Right kidney (tissue), 1 donor: ENCODE measurements around the gene LAIR1.
"Not testable (repeated sequence)": the region's sequence is repeated elsewhere in the genome, so short reads cannot be mapped to it uniquely, and the experiment has no call there.

ENCODE experiments used
- DNase-seq: peaks from one replicate; pipeline ENCODE4 v3.0.0-alpha.2; 2016

The LAIR1 gene

DNA sequence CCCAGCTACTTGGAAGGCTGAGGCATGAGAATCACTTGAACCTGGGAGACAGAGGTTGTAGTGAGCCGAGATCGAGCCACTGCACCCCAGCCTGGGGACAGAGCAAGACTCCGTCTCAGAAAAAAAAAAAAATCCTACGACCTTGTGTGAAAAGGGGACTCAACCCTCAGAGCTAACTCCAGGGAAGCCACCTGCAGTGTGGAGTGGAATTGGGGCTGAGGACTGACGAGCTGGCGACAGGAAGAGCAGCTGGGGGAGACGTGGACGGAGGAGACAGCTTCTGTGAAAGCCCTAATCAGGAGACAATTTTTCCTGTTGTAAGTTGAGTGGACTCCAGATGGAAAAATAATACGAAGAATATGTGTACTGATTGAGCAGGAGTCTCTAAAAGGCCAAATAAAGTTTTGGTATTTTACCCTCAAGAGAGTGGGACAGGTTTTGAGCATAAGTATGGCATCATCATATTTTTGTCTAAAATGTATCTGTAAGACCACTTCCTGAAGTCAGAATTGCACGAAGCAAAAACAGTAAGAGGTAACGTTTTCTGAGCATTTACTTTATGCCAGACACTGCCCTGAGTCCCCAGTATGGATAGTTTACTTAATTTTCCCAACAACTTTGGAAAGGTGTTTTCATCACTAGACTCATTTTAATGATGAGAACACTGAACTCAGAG is 12.0 kb upstream of the LAIR1 start:
- no peak for DNase-seq

- DNase-seq = not testable (repeated sequence)
Observed at GRCh38 chr19:54375181-54375938, 10.6 kb upstream of the LAIR1 start.

- no peak for DNase-seq
Observed at GRCh38 chr19:54373781-54374631, 9.3 kb upstream of the LAIR1 start.

GRCh38 chr19:54371453-54371852 is 6.7 kb upstream of the LAIR1 start:
- DNase-seq = not testable (repeated sequence)

- not testable (repeated sequence) for DNase-seq
Observed at GRCh38 chr19:54370434-54370796, 5.7 kb upstream of the LAIR1 start.

- not testable (repeated sequence) for DNase-seq
Observed at GRCh38 chr19:54369688-54370433, 5.1 kb upstream of the LAIR1 start.

GRCh38 chr19:54369082-54369687 is 4.5 kb upstream of the LAIR1 start:
- no peak for DNase-seq

DNA sequence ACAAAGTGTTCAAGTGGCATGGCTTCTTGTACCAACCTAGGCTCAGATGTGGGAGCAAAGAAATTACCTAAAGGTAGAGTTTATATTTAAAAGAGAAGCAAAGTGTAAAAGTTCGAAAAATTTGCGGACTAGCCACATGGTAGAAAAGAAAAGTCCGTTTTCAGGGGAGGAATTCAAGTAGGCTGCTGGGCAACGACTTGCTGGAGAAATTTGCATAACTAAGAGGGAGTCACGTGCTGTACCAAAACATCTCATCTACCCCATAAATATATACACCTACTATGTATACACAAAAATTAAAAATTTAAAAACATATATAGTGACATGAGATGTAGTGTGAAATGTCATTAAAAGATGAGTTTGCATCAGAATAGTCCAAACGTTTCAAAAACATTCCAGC is 2.1 kb upstream of the LAIR1 start:
- DNase-seq = no peak

GRCh38 chr19:54365798-54366197 is 1.1 kb upstream of the LAIR1 start:
- not testable (repeated sequence) for DNase-seq

- DNase-seq = not testable (repeated sequence)
Observed at GRCh38 chr19:54361680-54362422, 2.9 kb downstream of the LAIR1 start.

- DNase-seq = not testable (repeated sequence)
Observed at GRCh38 chr19:54359149-54359820, 5.4 kb downstream of the LAIR1 start.

DNA sequence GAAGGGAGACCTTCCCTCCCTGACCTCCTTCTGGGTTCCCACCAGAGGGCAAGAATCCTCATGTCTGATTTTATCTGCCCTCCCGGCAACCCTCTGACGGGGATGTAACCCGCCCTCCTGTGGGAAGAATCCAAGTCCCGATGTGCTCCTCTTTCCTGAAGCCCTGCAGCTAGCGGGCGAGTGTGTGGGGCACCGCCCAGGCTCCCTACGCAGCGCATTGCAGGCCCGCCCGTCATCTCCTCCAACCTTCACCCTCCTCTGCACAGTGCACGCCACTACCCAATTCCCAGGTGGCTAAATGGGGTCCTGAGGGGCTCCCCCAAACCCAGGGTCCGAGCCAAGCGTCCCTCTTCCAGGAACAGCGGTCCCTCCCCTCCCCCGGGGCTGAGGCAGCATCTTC is 7.3 kb downstream of the LAIR1 start:
- no peak for DNase-seq

GRCh38 chr19:54356444-54357056 is 8.2 kb downstream of the LAIR1 start:
- no peak for DNase-seq

DNA sequence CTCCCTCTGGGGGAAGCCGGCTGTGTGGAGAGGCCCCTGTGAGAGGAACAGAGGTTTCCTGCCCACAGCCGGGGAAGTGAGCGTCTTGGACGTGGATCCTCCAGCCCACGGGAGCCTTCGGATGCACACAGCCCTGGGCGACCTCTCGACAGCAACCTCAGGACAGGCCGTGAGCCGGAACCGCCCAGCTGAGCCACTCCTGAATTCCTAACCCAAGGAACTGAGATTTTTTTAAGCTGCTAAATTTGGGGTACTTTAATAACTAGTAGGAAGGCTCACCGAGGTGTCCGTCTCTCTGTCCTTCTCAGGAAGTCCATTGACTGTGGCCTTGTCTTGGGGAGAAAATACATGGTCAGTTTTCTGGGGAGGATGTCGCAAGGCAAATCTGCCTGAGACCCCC is 9.1 kb downstream of the LAIR1 start:
- DNase-seq = no peak

- no peak for DNase-seq
Observed at GRCh38 chr19:54354761-54355160, 10.0 kb downstream of the LAIR1 start.

DNA sequence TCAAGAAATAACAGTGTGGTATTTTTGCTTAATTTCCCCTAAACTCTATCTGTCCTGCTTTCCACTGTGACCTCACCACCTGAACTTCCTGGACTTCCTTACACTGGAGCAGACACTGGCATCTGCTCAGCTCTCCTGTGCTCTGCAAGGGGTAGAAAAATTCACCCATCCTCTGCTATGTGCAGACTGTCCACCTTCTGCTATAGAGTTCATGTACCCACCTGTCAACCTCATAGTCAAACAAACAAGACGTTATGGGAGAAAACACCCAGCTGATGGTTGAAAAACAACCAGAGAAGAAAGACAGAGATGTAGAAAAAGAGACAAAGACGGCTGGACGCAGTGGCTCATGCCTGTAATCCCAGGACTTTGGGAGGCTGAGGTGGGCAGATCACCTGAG is 12.2 kb downstream of the LAIR1 start:
- DNase-seq = no peak

- DNase-seq = no peak
Observed at GRCh38 chr19:54352041-54352440, 12.7 kb downstream of the LAIR1 start.

GRCh38 chr19:54351474-54351873 is 13.3 kb downstream of the LAIR1 start:
- no peak for DNase-seq

DNA sequence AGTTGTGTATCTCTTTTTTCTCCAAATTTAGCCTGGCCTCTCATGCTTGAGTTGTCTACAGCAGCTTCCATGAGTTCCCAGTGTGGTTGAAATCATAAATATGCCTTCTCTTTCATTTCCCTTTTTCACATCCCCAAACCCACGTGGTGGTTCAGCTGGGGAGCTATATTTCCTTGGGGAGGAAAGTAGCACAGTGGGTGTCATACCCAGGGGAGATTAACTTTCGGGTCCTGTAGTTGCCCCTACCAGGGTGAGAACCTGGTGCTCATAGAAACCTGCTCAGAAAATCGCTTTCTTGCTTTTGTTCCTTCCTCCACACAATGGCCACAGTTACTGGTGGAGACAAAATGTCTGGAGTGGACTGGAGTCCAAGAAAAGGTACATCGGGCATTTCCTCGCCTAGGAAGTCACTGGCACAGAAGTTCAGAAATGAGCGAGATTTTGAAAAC is 18.8 kb downstream of the LAIR1 start:
- DNase-seq = no peak

- no peak for DNase-seq
Observed at GRCh38 chr19:54343868-54344267, 20.9 kb downstream of the LAIR1 start.
